SK-N-MC (cell line): ENCODE measurements around the gene GLRX3.

Source experiments
- DNase-seq: peaks from one replicate; pipeline ENCODE4 v3.0.0-alpha.2; 2011; ENCODE audit warnings: low read depth, low spot score
- H3K27ac ChIP-seq: fragments of 200-600 bp; sonication (generic); 2 replicates; pipeline ENCODE4 v1.5.1; 2016; ENCODE audit warnings: mixed run types
- H3K36me3 ChIP-seq: fragments of 200-600 bp; sonication (generic); 2 replicates; pipeline ENCODE4 v1.6.1; 2017; ENCODE audit warnings: antibody characterized with exemption, low read length, mixed read lengths; ENCODE audit not compliant: insufficient read depth
- H3K4me3 ChIP-seq: fragments of 200-600 bp; sonication (generic); 2 replicates; pipeline ENCODE4 v1.5.1; 2016
- H3K9ac ChIP-seq: fragments of 200-600 bp; sonication (generic); 2 replicates; pipeline ENCODE4 v1.8.0; 2017; ENCODE audit warnings: mixed run types, mixed read lengths; ENCODE audit not compliant: insufficient read length
- H3K9me3 ChIP-seq: fragments of 200-600 bp; sonication (generic); 2 replicates; pipeline ENCODE4 v1.6.1; 2017; ENCODE audit warnings: low read depth, mild to moderate bottlenecking, antibody characterized with exemption, low read length, moderate library complexity, mixed read lengths
- EZH2 ChIP-seq: fragments of 200-600 bp; sonication (generic); IDR thresholded peaks from one replicate; pipeline ENCODE4 v1.6.1; 2017; ENCODE audit warnings: antibody characterized with exemption
- FOXP2 ChIP-seq: optimal IDR thresholded peaks from 2 replicates; pipeline ENCODE3; 2011; ENCODE audit warnings: mild to moderate bottlenecking, moderate library complexity; ENCODE audit not compliant: insufficient read depth; ENCODE audit errors: extremely low read length, control extremely low read depth
- POLR2AphosphoS5 ChIP-seq: IDR thresholded peaks from 2 replicates; pipeline ENCODE4 v1.6.1; 2012; ENCODE audit warnings: mild to moderate bottlenecking, low read depth, low read length, borderline replicate concordance

Gene GLRX3

GRCh38 chr10:130189608-130190054, 53.4 kb downstream of the GLRX3 start:
- Histone ChIP-seq H3K9ac (no peak overlapping the region), H3K36me3 (no peaks in the 10 kb centered on the region), H3K9me3 (no peaks in the 10 kb centered on the region), H3K4me3 (no peak overlapping the region), H3K27ac (no peak overlapping the region)
- TF ChIP-seq EZH2 (no peak), POLR2AphosphoS5 (no peak), FOXP2 (no peak)
- no peak for DNase-seq

GRCh38 chr10:130190055-130190736, 54.0 kb downstream of the GLRX3 start:
- Histone ChIP-seq H3K9ac (no peak overlapping the region), H3K27ac (no peak overlapping the region), H3K4me3 (peak overlapping the region; percentile 38), H3K9me3 (no peaks in the 10 kb centered on the region), H3K36me3 (no peaks in the 10 kb centered on the region)
- TF ChIP-seq FOXP2: no peak
- TF ChIP-seq POLR2AphosphoS5: no peak
- no peak for TF ChIP-seq EZH2
- DNase-seq: no peak

GRCh38 chr10:130190737-130191115, 54.5 kb downstream of the GLRX3 start:
- no peaks in the 10 kb centered on the region for H3K36me3 ChIP-seq
- no peak overlapping the region for H3K4me3 ChIP-seq
- H3K9me3 ChIP-seq: no peaks in the 10 kb centered on the region
- TF ChIP-seq EZH2 (no peak), POLR2AphosphoS5 (no peak), FOXP2 (no peak)
- H3K27ac ChIP-seq: no peak overlapping the region
- no peak overlapping the region for H3K9ac ChIP-seq
- no peak for DNase-seq

- DNase-seq: no peak
- H3K9ac ChIP-seq: no peak overlapping the region
- no peak overlapping the region for H3K27ac ChIP-seq
- TF ChIP-seq FOXP2: no peak
- TF ChIP-seq POLR2AphosphoS5: no peak
- TF ChIP-seq EZH2: no peak
- H3K4me3 ChIP-seq: no peak overlapping the region
- no peaks in the 10 kb centered on the region for H3K36me3 ChIP-seq
- H3K9me3 ChIP-seq: no peaks in the 10 kb centered on the region
These were observed 55.2 kb downstream of the GLRX3 start for GRCh38 chr10:130191380-130191779.

- no peak overlapping the region for H3K27ac ChIP-seq
- H3K9ac ChIP-seq: no peak overlapping the region
- no peak for TF ChIP-seq POLR2AphosphoS5
- DNase-seq: no peak
- no peaks in the 10 kb centered on the region for H3K9me3 ChIP-seq
- no peaks in the 10 kb centered on the region for H3K36me3 ChIP-seq
- H3K4me3 ChIP-seq: no peak overlapping the region
These were observed 56.2 kb downstream of the GLRX3 start for GRCh38 chr10:130192276-130192848.

GRCh38 chr10:130193033-130193432, 56.8 kb downstream of the GLRX3 start:
- no peaks in the 10 kb centered on the region for H3K9me3 ChIP-seq
- H3K4me3 ChIP-seq: no peak overlapping the region
- no peak for TF ChIP-seq FOXP2
- TF ChIP-seq EZH2: no peak
- TF ChIP-seq POLR2AphosphoS5: no peak
- H3K27ac ChIP-seq: no peak overlapping the region
- no peak overlapping the region for H3K9ac ChIP-seq
- H3K36me3 ChIP-seq: no peaks in the 10 kb centered on the region
- no peak for DNase-seq

- no peak overlapping the region for H3K9ac ChIP-seq
- DNase-seq: no peak
- no peak overlapping the region for H3K27ac ChIP-seq
- no peak overlapping the region for H3K4me3 ChIP-seq
- no peaks in the 10 kb centered on the region for H3K36me3 ChIP-seq
- no peaks in the 10 kb centered on the region for H3K9me3 ChIP-seq
- no peak for TF ChIP-seq POLR2AphosphoS5
These were observed 57.5 kb downstream of the GLRX3 start for GRCh38 chr10:130193493-130194193.

- Histone ChIP-seq H3K4me3 (no peak overlapping the region), H3K9ac (no peak overlapping the region), H3K27ac (no peak overlapping the region), H3K36me3 (no peaks in the 10 kb centered on the region), H3K9me3 (no peaks in the 10 kb centered on the region)
- TF ChIP-seq POLR2AphosphoS5 (no peak), EZH2 (no peak), FOXP2 (no peak)
- no peak for DNase-seq
These were observed 58.2 kb downstream of the GLRX3 start for GRCh38 chr10:130194194-130194990.
